ENCODE data around the gene DOCK3.
"Not testable (repeated sequence)": the region's sequence is repeated elsewhere in the genome, so short reads cannot be mapped to it uniquely, and the experiment has no call there.

Gene DOCK3

DNA sequence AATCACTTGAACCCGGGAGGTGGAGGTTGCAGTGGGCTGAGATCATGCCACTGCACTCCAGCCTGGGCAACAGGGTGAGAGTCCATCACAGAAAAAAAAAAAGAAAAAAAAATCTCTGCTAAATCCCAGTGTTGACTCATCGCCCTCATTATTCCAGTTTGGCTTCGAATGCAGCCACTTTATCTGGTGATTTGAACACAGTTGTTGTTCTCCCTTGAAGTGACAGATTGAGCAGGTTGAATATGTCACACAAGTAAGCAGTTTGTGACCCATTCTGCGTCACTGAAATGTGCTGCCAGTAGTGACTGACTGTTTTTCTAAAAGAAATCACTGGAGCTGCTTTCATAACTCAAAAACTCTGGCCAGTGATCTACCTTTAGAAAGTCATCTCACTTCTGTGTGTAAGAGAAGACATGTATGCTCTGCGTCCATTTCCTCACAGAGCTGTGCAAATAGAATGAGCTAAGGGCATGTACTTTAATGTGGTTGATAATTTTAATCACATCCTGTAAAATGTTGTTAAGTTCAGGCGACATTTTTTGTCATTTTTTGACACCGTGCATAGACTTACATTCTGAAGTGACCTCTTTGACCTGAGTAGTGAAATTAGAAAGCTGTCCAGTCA lies 12.5 kb downstream of the DOCK3 start:
- DNase-seq = no peak

DNA sequence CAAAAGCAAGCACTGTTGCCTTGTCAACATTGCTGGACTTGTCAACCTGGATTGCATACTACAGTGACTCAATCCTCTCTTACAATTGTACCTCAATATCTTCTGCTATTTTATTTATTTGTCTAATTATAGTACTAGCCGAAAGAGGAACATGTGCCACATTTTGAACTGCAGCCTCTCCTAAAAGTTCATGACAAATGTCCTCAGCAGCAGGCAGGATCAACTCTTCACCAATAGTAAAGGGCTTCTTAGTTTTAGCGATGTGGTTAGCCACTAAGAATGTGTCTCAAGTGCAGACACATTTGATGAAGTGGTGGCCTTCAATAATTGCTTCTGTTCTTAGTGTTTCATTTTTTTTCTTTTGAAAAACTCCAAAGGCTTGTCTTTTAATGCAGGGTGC lies 13.2 kb downstream of the DOCK3 start:
- DNase-seq = no peak

DNA sequence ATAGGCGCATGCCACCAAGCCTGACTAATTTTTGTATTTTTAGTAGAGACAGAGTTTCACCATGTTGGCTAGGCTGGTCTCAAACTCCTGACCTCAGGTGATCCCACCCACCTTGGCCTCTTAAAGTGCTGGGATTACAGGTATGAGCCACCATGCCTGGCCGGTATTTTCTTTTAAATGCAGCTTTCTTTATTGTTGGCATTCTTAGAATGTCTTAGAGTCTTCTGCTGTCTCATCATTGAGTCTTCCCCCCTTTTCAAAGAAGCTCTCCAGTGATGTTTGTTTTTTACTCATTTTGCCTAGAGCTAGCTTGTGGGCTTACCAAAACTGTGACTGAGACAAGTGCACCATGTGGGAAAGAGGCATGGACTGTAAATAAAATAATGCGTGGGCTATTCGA lies 13.9 kb downstream of the DOCK3 start:
- not testable (repeated sequence) for DNase-seq

DNA sequence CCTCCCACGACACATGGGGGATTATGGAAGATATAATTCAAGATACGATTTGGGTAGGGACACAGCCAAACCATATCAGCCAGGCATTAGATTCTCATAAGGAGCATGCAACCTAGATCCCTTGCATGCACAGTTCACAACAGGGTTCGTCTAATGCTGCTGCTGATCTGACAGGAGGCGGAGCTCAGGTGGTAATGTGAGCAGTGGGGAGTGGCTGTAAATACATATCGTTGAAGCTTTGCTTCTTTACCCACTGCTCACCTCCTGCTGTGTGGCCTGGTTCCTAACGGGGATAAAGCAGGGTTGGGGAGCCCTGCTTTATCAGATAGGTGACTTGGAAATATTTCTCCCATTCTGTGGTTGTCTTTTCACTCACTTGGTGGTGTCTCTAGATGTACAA lies 14.8 kb downstream of the DOCK3 start:
- no peak for DNase-seq

DNA sequence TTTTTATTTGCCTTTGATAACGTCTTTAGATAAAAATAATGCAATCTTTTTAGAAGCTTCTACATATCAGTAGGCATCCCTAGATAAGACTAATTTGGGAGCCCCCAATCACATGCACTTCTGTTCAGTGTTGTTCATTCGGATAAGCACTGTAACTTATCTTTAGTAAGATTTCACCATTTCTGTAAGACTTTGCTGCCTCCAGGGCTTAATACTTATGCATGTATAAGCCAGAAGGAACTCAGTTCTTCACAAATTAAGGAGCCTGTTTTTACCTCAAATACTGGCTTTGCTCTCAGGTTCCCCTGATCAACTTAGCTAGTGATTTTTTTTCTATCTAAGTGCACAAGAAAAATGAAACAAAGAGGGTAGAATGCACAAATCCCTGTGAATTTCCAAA lies 20.3 kb downstream of the DOCK3 start:
- DNase-seq = no peak

DNA sequence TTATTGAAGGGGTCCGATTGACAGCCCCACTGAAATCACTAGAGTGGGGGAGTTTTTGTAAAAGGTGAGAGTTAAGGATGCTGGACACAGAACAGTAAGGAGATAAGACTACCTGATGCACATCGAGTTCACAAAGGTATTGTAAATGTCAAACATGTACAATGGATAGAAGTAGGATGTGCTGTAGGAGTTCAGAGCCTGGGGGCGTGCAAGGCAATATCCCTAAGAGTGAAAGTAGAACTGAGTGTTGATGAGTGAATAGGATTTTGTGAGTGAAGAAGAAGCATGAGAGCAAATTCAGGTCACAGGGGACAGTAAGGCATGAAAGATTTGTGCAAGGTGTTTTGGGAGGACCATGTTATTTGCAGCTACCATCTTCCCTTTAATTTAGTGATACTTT lies 21.5 kb downstream of the DOCK3 start:
- DNase-seq = no peak

DNA sequence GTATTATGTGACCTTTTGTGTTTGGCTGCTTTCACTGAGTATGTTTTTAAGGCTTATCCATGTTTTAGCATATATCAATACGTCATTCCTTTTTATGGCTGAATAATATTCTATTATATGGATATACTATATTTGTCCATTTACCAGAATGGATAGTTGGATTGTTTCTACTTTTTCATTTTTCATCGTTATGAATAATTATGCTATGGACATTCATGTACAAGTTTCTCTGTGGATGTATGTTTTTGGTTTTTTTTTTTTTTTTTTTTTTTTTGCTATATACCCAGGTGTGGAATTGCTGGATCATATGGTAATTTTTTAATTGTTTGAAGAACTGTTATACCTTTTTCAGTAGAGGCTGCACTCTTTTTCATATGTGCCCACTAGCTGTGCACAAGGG lies 23.5 kb downstream of the DOCK3 start:
- DNase-seq = no peak

DNA sequence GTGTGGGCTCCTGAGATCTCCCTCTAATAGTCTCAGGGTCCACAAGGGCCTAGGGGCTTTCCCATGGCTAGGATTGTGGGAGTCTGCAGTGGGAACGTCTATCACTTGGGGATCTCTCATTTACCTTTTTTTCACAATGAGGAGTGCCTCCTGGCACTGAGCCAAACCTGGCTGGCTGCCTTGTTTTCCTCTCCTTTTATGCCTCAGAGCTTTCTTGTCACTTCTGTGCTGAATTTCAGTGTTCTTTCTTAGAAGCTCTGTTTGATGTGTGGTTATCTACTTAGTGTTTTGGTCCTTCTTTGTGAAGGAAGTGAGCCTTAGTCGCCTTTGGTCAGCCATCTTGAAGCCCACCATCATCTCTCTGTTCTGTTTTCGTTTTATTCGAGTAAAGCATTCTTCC lies 33.9 kb downstream of the DOCK3 start:
- DNase-seq = no peak

DNA sequence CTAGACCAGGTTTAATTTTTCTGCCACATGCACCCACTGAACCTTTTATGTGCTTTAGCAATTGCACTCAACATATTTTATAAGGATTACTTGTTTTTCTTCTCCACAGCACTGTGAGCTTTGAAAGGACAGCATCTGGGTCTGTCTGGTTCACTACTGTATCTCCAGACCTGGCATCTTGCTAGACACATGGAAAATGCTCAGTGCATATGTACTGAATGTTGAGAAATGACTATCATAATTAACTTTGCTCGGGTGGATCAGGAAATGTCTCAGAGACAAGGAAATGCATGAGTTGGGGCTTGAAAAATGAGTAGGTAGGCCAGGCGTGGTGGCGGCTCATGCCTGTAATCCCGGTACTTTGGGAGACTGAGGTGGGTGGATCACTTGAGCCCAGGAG lies 40.2 kb downstream of the DOCK3 start:
- DNase-seq = no peak

DNA sequence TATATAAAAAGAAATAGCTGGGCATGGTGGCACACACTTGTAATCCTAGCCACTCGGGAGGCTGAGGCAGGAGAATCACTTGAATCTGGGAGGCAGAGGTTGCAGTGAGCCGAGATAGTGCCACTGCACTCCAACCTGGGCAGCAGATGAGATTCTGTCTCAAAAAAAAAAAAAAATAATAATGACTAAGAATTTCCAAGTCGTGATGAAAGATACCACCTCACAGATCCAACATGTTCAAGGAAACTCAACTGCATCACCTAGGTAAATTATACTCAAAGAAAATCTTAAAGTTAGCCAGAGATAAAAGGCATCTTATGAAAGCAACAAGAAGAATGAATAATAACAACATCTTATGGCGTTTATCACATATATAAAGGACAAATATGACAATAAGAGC lies 50.1 kb downstream of the DOCK3 start:
- DNase-seq = no peak

DNA sequence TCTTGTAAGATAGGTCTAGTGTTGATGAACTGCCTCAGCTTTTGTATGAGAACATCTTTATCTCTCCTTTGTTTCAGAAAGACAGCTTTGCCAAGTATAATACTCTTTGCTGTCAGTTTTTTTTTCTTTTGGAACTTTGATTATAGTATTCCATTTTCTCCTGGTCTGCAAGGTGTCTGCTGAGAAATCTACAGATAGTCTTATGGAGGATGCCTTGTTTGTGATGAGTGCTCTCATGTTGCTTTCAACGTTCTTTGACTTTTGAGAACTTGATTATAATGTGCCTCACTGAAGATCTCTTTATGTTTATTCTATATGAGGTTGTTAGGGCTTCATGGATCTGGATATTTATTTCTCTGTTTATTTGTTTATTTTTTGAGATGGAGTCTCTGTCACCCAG lies 60.3 kb downstream of the DOCK3 start:
- no peak for DNase-seq

DNA sequence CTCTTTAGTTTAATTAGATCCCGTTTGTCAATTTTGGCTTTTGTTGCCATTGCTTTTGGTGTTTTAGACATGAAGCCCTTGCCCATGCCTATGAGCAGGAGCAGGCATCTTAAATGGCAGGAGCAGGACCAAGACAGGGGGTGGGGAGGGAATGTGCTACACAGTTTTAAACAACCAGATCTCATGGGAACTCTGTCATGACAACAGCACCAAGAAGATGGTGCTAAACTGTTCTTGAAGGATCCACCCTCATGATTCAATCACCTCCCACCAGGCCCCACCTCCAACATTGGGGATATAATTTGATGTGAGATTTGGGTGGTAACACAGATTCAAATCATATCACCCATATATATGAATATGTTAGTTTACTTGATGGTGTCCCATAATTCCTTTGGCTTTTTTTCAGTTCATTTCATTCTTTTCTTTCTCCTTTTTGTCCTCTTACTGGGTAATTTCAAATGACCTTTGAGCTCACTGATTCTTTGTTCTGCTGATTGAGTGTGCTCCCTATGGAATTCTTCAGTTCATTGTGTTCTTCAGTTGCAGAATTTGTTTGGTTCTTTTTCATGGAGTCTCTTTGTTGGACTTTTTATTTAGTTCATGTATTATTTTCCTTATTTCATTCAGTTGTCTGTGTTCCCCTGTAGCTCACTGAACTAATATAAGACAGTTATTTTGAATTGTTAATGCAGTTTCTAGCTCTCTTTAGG lies 62.6 kb downstream of the DOCK3 start:
- no peak for DNase-seq

DNA sequence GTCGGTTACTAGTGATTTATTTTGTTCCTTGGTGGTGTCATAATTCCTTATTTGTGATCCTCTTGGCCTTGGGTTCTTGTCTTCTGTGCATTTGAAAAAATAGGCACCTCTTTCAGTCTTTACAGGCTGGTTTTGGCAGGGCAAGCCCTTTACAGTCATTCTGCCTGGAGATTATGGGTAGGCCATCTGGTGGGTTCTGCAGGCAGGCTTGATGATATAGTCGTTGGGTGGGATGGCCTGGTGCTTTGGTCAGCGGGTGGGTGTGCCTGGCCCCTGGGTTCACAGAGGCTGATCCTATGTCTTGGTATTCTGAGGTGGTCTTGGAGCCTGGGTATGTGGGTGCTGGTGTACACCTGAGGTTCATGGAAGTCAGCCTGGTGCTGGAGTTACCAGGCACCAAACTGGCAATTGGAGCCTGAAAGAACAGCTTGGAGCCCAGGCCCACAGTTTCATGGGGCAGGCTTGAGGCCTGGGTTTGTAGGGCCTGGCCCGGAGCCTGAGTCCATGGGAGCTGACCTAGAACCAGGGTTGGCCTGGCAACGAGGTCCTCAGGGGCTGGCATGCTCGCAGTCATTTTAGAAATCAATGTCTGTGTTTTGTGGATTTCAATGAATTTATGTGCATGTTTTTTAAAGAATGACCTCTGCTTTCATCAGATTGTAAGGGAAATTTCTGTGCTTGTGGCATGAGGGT lies 63.3 kb downstream of the DOCK3 start:
- DNase-seq = no peak

DNA sequence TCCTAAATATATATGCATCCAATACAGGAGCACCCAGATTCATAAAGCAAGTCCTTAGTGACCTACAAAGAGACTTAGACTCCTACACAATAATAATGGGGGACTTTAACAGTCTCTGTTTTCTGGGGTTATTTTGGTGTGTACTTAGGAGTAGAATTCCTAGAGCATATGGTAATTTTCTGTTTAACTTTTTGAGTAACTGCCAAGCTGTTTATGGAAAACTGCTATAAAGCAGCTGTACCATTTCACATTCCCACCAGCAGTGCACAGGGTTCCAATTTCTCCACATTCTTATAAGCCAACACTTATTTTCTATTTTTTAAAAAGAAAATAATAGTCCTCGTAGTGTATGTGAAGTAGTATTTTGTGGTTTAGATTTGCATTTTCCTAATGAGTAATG lies 68.9 kb downstream of the DOCK3 start:
- no peak for DNase-seq

DNA sequence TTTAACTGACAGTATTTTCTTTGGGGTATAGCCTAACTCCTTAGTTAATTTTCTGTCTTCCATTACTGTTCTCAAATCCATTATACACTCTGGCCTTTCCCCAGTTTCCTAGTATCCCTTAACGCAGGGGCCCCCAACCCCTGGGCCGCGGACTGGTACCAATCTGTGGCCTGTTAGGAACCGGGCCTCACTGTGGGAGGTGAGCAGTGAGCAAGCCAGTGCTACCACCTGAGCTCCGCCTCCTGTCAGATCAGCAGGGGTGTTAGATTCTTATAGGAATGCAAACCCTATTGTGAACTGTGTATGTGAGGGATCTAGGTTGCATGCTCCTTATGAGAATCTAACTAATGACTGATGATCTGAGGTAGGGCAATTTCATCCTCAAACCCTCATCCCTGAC lies 75.1 kb downstream of the DOCK3 start:
- no peak for DNase-seq

DNA sequence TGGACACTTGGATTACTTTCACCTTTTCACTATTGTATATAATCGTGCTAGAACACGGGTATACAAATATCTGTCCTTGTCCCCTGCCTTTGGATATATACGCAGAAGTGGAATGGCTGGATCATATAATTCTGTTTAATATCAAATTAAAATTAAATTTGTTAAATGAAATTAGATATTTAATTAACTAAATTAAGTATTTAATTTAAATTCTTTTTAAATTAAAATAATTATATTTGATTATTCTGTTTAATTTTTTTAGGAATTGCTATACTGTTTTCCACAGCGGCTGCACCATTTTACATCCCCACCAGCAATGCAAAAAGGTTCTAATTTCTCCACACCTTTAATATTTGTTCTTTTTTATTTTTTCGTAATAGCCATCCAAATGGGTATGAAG lies 84.3 kb downstream of the DOCK3 start:
- DNase-seq = no peak

DNA sequence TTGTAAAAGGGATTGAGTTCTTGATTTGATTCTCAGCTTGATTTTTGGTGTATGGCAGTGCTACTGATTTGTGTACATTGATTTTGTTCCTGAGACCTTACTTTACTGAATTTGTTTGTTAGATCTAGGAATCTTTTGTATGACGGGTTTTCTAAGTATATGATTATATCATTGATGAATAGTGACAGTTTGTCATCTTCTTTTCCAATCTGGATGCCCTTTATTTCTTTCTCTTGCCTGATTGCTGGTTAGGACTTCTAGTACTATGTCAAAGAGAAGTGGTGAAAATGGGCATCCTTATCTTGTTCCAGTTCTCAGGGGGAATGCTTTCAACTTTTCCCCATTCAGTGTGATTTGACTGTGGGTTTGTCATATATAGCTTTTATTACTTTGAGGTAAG lies 103.0 kb downstream of the DOCK3 start:
- DNase-seq = no peak

DNA sequence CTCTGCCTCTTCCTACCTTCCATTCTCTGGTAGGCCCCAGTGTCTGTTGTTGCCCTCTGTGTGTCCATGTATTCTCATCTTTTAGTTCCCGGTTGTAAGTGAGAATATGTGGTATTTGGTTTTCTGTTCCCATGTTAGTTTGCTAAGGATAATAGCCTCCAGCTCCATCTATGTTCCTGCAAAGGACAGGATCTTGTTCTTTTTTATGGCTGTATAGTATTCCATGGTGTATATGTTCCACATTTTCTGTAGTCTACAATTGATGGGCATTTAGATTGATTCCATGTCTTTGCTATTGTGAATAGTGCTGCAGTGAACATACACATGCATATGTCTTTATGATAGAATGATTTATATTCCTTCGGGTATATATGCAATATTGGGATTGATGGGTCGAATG lies 107.0 kb downstream of the DOCK3 start:
- not testable (repeated sequence) for DNase-seq

DNA sequence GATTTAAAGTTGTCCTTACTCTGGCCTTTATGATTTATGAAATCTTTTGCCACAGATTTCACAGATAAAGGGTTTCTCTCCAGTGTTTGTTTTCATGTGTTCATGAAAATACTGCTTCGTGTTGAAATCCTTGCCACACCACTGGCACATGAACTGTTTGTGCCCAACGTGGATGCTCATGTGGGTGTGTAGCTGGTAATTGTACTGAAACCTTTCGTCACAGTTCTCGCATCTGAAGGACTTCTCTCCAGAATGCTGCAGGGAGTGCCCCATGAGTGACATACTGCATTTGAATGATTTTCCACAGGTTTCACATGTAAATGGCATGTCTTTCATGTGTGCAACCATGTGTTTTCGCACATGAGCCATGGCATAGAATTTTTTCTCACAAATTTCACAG lies 111.9 kb downstream of the DOCK3 start:
- no peak for DNase-seq

DNA sequence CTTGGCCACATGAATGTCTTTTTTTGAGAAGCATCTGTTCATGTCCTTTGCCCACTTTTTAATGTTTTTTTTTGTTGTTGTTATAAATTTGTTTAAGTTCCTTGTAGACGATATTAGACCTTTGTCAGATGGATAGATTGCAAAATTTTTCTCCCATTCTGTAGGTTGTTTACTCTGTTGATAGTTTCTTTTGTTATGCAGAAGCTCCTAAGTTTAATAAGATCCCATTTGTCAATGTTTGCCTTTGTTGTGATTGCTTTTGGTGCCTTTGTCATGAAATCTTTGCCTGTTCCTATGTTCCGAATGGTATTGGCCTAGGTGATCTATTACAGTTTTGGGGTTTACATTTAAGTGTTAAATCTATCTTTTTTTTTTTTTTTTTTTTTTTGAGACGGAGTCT lies 116.2 kb downstream of the DOCK3 start:
- not testable (repeated sequence) for DNase-seq

DNA sequence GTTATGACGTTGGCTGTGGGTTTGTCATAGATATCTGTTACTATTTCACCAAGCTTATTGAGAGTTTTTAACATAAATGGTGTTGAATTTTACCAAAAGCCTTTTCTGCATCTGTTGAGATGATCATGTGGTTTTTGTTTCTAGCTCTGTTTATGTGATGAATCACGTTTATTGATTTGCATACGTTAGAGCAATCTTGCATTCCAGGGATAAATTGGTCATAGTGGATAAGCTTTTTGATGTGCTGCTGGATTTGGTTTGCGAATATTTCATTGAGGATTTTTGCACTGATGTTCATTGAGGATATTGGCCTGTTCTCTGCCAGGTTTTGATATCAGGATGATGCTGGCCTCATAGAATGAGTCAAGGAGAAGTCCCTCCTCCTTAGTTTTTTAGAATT lies 117.8 kb downstream of the DOCK3 start:
- DNase-seq = no peak

DNA sequence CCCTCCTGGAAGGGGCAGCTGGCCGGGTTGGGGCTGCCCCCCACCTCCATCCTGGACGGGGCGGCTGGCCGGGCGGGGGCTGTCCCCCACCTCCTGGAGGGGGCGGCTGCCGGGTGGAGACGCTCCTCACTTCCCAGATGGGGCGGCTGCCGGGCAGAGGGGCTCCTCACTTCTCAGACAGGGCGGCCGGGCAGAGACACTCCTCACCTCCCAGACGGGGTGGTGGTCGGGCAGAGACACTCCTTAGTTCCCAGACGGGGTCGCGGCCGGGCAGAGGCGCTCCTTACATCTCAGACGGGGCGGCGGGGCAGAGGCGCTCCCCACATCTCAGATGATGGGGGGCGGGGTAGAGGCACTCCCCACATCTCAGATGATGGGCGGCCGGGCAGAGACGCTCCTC lies 129.1 kb downstream of the DOCK3 start:
- not testable (repeated sequence) for DNase-seq

DNA sequence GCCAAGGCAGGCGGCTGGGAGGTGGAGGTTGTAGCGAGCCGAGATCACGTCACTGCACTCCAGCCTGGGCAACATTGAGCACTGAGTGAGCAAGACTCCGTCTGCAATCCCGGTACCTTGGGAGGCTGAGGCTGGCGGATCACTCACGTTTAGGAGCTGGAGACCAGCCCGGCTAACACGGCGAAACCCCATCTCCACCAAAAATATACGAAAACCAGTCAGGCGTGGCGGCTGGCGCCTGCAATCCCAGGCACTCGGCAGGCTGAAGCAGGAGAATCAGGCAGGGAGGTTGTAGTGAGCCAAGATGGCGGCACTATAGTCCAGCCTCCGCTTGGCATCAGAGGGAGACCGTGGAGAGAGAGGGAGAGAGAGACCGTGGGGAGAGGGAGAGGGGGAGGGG lies 129.6 kb downstream of the DOCK3 start:
- not testable (repeated sequence) for DNase-seq

DNA sequence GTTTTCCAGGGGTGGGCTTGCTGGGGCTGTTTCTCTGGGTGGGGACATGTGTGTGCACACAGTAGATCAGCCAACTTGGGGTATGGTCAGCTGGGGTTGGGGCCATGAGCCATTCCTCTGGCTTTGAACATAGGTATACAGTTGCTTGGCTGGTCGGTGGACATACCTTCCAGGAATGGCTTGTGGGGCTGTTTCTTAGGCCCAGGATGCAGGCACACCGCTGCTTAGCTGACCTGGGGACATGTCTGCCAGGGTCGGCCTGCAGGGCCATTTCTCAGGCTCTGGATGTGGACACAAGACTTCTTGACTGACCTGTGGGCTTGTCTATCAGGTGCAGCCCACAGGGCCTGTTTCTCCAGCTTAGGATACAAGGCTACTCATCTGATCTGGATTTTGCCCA lies 130.6 kb downstream of the DOCK3 start:
- DNase-seq = no peak

DNA sequence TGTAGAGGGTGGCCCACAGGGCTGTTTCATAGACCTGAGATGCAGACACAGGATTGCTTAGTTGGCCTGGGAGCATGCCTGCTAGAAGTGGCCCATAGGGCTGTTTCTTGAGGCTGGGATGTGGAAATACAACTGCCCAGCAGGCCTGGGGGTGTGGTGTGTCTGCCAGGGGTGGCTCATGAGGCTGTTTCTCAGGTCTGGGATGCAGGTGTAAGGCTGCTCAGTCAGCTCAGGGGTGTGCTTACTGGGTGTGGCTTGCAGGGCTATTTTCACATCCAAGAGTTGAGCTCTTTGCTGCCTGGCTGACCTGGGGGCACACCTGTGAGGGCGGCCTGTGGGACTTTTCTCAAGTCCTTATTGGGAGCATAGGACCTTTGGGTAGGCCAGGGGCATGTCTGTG lies 131.3 kb downstream of the DOCK3 start:
- DNase-seq = no peak

All from activated CD4-positive, alpha-beta T cell treated with anti-CD3 and anti-CD28 coated beads, Interleukin-2, amount 50 U/mL, for 1 hour (primary cell).